Neural cell (in vitro differentiated cells): ENCODE data around the gene ADRM1. TPM values are rescaled to one million over a fixed set of nuclear protein-coding genes. Genes with fewer than 3 reads are reported as not detected.

Source experiments
- H2AFZ ChIP-seq: fragments of 200-600, 300-800 bp; sonication (generic), shearing (Covaris generic); 2 replicates; pipeline ENCODE4 v1.6.0; 2014; ENCODE audit warnings: low read depth, mild to moderate bottlenecking, antibody characterized with exemption, low read length, moderate library complexity
- H3F3A ChIP-seq: fragments of 200-600 bp; shearing (Covaris generic); 2 replicates; pipeline ENCODE4 v1.6.1; 2016; ENCODE audit warnings: mild to moderate bottlenecking, moderate library complexity, mixed read lengths, antibody characterized with exemption, low read length; ENCODE audit not compliant: insufficient read depth, poor library complexity, severe bottlenecking
- H3K27ac ChIP-seq: fragments of 200-600, 300-800 bp; sonication (generic), shearing (Covaris generic); 2 replicates; pipeline ENCODE4 v1.5.1; 2014; ENCODE audit warnings: mild to moderate bottlenecking, low read length, moderate library complexity
- H3K27me3 ChIP-seq: fragments of 300-800, 200-600 bp; sonication (generic), shearing (Covaris generic); 2 replicates; pipeline ENCODE4 v1.6.0; 2014; ENCODE audit warnings: mild to moderate bottlenecking, low read depth, low read length, moderate library complexity; ENCODE audit not compliant: insufficient read depth
- H3K36me3 ChIP-seq: fragments of 300-800, 200-600 bp; sonication (generic), shearing (Covaris generic); 2 replicates; pipeline ENCODE4 v1.5.1; 2014; ENCODE audit warnings: mild to moderate bottlenecking, antibody characterized with exemption, low read length, moderate library complexity; ENCODE audit not compliant: insufficient read depth
- H3K4me2 ChIP-seq: fragments of 300-800, 200-600 bp; sonication (generic), shearing (Covaris generic); 2 replicates; pipeline ENCODE4 v1.6.0; 2014; ENCODE audit warnings: mild to moderate bottlenecking, low read length
- H3K4me3 ChIP-seq: fragments of 300-800, 200-600 bp; sonication (generic), shearing (Covaris generic); 2 replicates; pipeline ENCODE4 v1.5.1; 2014; ENCODE audit warnings: mild to moderate bottlenecking, low read length, moderate library complexity
- H3K79me2 ChIP-seq: fragments of 200-600 bp; shearing (Covaris generic); replicated peaks from 2 replicates; pipeline ENCODE4 v1.6.0; 2014; ENCODE audit warnings: mild to moderate bottlenecking, low read length, moderate library complexity; ENCODE audit not compliant: insufficient read depth
- H3K9ac ChIP-seq: fragments of 300-800, 200-600 bp; sonication (generic), shearing (Covaris generic); 2 replicates; pipeline ENCODE4 v1.6.1; 2016; ENCODE audit warnings: mild to moderate bottlenecking, low read length, mixed read lengths
- H3K9me2 ChIP-seq: fragments of 200-600 bp; shearing (Covaris generic); 2 replicates; pipeline ENCODE4 v1.6.1; 2016; ENCODE audit warnings: mild to moderate bottlenecking, low read length, mixed read lengths; ENCODE audit not compliant: insufficient read depth
- H3K9me3 ChIP-seq: fragments of 200-600, 300-800 bp; sonication (generic), shearing (Covaris generic); 2 replicates; pipeline ENCODE4 v1.6.1; 2016; ENCODE audit warnings: mild to moderate bottlenecking, mixed run types, low read length, moderate library complexity, mixed read lengths
- H4K20me1 ChIP-seq: fragments of 200-600 bp; shearing (Covaris generic); 2 replicates; pipeline ENCODE4 v1.6.1; 2016; ENCODE audit warnings: mild to moderate bottlenecking, mixed run types; ENCODE audit not compliant: insufficient read depth
- CTCF ChIP-seq: fragments of 450-650 bp; IDR thresholded peaks from 2 replicates; pipeline ENCODE4 v1.5.1; 2014; ENCODE audit warnings: antibody characterized with exemption, mild to moderate bottlenecking, moderate library complexity; ENCODE audit not compliant: poor library complexity, severe bottlenecking
- EP300 ChIP-seq: fragments of 450-650 bp; conservative IDR thresholded peaks from 2 replicates; pipeline ENCODE4 v1.6.1; 2014; ENCODE audit warnings: antibody characterized with exemption, mild to moderate bottlenecking, moderate library complexity; ENCODE audit not compliant: poor library complexity, severe bottlenecking
- EZH2 ChIP-seq: fragments of 200-600, 300-800 bp; shearing (Covaris generic), sonication (generic); IDR thresholded peaks from 2 replicates; pipeline ENCODE4 v1.6.1; 2014; ENCODE audit warnings: antibody characterized with exemption, low read length, borderline replicate concordance, mild to moderate bottlenecking; ENCODE audit not compliant: insufficient read depth, poor library complexity, severe bottlenecking
- MXI1 ChIP-seq: fragments of 450-650 bp; conservative IDR thresholded peaks from 2 replicates; pipeline ENCODE4 v1.6.1; 2014; ENCODE audit warnings: antibody characterized with exemption, mild to moderate bottlenecking; ENCODE audit not compliant: poor library complexity, severe bottlenecking
- POLR2AphosphoS5 ChIP-seq: IDR thresholded peaks from 2 replicates; pipeline ENCODE4 v1.6.1; 2012
- RAD21 ChIP-seq: fragments of 450-650 bp; conservative IDR thresholded peaks from 2 replicates; pipeline ENCODE4 v1.6.1; 2014; ENCODE audit warnings: antibody characterized with exemption, mild to moderate bottlenecking, moderate library complexity
- REST ChIP-seq: IDR thresholded peaks from 2 replicates; pipeline ENCODE4 v1.6.1; 2012; ENCODE audit warnings: borderline replicate concordance
- SMC3 ChIP-seq: fragments of 450-650 bp; conservative IDR thresholded peaks from 2 replicates; pipeline ENCODE4 v1.6.1; 2014; ENCODE audit warnings: antibody characterized with exemption, mild to moderate bottlenecking, moderate library complexity; ENCODE audit not compliant: poor library complexity
- TAF1 ChIP-seq: IDR thresholded peaks from 2 replicates; pipeline ENCODE4 v1.6.1; 2012; ENCODE audit warnings: low read depth
- polyA plus RNA-seq: library from polyadenylated mRNA; depleted of rRNA; stranded (reverse); fragments of >200 nt; gene quantifications from 2 replicates; pipeline ENCODE4 v1.2.3, GENCODE V29; 2014

The ADRM1 gene
- polyA plus RNA-seq, 1 donor from 2014 or later, result 111 TPM

- no peak overlapping the region for H3K27ac ChIP-seq
- TF ChIP-seq EZH2 (no peak), MXI1 (no peak), REST (no peak), RAD21 (no peak), POLR2AphosphoS5 (no peak), EP300 (no peak), CTCF (no peak), TAF1 (no peak), SMC3 (no peak)
- H3K4me3 ChIP-seq, result no peak overlapping the region
- no peaks in the 10 kb centered on the region for H4K20me1 ChIP-seq
- H3K9ac ChIP-seq, result no peak overlapping the region
- no peaks in the 10 kb centered on the region for H3K36me3 ChIP-seq
- no peaks in the 10 kb centered on the region for H3K27me3 ChIP-seq
- no peaks in the 10 kb centered on the region for H3K9me2 ChIP-seq
- no peaks in the 10 kb centered on the region for H3K79me2 ChIP-seq
- H3K9me3 ChIP-seq, result no peaks in the 10 kb centered on the region
- no peaks in the 10 kb centered on the region for H3F3A ChIP-seq
- H2AFZ ChIP-seq, result no peak overlapping the region
- no peak overlapping the region for H3K4me2 ChIP-seq
Measured at GRCh38 chr20:62349556-62350097, 46.8 kb downstream of the ADRM1 start.

- TF ChIP-seq EP300 (no peak), REST (no peak), MXI1 (no peak), EZH2 (no peak), POLR2AphosphoS5 (no peak), SMC3 (no peak), TAF1 (no peak), CTCF (no peak), RAD21 (no peak)
- Histone ChIP-seq H3K27ac (no peak overlapping the region), H2AFZ (no peak overlapping the region), H3K4me3 (no peak overlapping the region), H3K9ac (no peak overlapping the region), H4K20me1 (no peaks in the 10 kb centered on the region), H3K9me3 (no peaks in the 10 kb centered on the region), H3K9me2 (no peaks in the 10 kb centered on the region), H3F3A (no peaks in the 10 kb centered on the region), H3K27me3 (no peaks in the 10 kb centered on the region), H3K36me3 (no peaks in the 10 kb centered on the region), H3K79me2 (no peaks in the 10 kb centered on the region), H3K4me2 (no peak overlapping the region)
Measured at GRCh38 chr20:62350098-62350628, 47.4 kb downstream of the ADRM1 start.
